NCI-H748 treated with DMSO at 0.1 percent for 48 hours (cell line): ENCODE data around the gene RTF1.

Source experiments
- DNase-seq: peaks from one replicate; lab custom pipeline; 2025; lab: John Stamatoyannopoulos, UW

RTF1 gene

GRCh38 chr15:41487802-41488201 is 70.9 kb downstream of the RTF1 start:
- DNase-seq: no peak

GRCh38 chr15:41489641-41490040 is 72.7 kb downstream of the RTF1 start:
- DNase-seq: no peak

- no peak for DNase-seq
Measured at GRCh38 chr15:41490355-41490754, 73.5 kb downstream of the RTF1 start.

GRCh38 chr15:41491889-41492288 is 75.0 kb downstream of the RTF1 start:
- no peak for DNase-seq

GRCh38 chr15:41492597-41493204 is 75.8 kb downstream of the RTF1 start:
- DNase-seq: no peak

DNA sequence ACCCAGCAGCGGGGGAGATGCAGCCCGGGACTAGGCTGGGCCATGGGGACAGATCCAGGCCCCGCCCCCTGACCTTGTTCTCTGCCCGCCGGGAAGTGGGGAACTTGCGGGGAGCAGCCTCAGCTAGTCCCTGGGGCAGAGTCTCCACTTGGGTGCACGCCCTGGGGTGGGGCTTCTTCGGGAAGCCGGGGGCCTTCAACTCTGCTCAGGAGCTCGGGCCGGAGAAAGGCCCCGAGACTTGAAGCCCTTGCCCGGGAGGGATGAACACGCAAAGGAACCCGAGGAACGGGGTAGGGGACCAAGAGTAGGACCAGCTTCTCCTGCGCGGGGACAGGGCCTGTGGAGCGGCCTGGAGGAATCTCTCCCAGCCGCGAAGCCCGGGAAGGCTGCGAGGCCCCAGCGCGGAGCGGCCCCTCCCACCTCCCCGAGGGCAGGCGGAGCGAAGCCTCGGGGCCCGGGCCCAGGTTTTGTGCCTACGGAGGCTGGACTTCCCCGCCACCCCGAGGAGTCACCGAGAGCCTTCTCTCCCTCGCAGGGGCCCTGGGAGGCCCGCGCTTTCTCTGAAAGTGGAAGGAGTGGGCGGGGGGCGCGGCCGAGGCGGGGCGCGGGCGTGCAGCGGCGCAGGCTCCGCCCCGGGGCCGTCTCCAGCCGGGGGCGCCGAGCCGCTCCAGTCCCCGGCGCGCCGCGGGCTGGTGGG is 76.5 kb downstream of the RTF1 start, which contains the start of gene ITPKA:
ITPKA (plus strand) TSS at position 670 of the 697 bp plus-strand sequence. CDS start 54 bp downstream, outside the sequence.
- DNase-seq: peak; percentile 37

DNA sequence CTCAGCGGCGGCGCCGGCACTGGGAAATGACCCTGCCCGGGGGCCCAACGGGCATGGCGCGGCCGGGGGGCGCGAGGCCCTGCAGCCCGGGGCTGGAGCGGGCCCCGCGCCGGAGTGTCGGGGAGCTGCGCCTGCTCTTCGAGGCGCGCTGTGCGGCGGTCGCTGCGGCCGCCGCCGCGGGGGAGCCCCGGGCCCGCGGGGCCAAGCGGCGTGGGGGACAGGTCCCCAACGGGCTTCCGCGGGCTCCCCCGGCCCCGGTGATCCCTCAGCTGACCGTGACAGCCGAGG is 77.0 kb downstream of the RTF1 start:
- no peak for DNase-seq

GRCh38 chr15:41494190-41494921 is 77.5 kb downstream of the RTF1 start:
- DNase-seq: no peak

- DNase-seq: no peak
Measured at GRCh38 chr15:41494922-41495735, 78.2 kb downstream of the RTF1 start.

DNA sequence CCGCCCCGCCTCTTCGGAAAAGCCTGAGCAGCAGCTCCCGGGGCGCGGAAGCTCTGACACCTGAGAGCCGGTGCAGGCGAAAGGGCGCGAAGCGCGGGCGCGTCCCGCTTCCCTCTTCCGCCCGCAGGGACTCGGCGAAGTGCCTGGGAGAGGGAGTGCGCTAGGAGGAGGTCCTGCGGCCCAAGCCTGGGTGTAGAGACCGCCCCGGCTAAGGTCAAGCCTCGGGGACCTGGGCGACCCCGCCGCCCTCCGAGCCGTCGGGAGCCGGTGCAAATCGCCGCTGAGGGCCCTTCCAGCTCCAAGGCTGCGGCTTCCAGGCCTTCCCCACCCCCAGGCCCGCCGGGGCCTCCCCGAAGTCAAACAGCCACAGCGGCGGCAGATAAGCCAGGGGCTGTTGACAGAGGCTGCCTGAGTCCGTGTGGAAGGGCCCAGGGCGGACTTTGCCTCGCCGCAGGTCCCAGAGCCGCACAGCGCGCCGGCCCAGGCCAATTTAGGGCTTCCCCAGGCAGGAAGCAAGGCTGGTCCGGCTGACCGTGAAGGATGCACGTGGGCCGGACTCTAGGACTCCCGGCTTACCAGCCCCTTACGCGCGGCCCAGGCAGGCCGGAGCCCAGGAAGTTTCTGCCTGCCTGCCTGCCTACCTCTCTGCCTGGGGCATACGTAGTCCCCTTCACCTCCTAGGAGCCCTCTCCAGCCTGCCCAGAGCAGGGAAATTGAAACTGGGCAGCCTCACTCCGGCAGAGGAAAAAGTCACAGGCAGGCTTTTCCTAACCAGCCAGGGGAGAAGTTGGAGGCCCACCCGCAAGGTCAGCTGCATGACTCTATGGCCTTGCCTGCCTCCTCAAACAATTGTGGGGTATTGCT is 79.1 kb downstream of the RTF1 start:
- DNase-seq: no peak

DNA sequence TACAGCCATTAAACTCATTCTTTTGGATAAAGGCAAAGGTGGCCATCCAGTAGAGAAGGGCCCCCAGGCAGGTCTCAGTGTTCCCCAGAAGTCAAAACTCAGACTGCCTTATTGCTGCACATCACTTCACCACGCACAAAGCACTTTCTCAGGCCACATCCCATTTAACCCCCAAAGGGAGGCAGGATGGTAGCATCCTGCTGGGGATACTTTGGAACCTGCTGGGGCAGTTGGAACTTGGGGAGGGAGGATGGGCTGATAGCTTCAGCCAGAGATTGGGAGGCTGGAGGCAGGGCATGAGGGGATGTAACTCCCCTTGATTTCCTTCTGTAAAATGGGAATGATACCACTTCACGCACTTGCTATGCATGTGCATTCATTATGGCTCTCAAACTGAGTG is 81.8 kb downstream of the RTF1 start:
- DNase-seq: no peak

GRCh38 chr15:41499109-41499851 is 82.4 kb downstream of the RTF1 start:
- DNase-seq: no peak

DNA sequence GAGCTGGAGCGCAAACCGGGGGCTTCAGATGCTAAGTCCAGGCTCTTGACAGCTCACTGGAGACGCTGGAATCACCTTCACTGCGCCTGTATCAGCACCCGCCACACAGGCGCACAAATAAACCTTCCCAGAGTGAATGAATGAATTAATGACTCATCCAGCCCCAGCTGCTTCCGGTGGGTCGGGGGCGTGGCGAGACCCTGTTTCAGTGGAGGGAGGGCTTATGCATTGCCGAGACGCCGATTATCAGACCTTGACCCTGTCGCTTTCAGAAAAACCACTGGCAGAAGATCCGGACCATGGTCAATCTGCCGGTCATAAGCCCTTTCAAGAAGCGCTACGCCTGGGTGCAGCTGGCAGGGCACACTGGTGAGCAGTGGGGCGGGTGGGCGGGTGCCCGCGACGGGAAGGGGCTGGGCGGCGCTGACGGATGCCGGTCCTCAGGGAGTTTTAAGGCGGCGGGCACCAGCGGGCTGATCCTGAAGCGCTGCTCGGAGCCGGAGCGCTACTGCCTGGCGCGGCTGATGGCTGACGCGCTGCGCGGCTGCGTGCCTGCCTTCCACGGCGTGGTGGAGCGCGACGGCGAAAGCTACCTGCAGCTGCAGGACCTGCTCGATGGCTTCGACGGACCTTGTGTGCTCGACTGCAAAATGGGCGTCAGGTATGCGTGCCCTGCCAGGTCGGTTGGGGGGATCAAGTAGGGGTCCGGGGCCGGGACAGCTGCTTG is 84.5 kb downstream of the RTF1 start:
- DNase-seq: peak; percentile 4

DNA sequence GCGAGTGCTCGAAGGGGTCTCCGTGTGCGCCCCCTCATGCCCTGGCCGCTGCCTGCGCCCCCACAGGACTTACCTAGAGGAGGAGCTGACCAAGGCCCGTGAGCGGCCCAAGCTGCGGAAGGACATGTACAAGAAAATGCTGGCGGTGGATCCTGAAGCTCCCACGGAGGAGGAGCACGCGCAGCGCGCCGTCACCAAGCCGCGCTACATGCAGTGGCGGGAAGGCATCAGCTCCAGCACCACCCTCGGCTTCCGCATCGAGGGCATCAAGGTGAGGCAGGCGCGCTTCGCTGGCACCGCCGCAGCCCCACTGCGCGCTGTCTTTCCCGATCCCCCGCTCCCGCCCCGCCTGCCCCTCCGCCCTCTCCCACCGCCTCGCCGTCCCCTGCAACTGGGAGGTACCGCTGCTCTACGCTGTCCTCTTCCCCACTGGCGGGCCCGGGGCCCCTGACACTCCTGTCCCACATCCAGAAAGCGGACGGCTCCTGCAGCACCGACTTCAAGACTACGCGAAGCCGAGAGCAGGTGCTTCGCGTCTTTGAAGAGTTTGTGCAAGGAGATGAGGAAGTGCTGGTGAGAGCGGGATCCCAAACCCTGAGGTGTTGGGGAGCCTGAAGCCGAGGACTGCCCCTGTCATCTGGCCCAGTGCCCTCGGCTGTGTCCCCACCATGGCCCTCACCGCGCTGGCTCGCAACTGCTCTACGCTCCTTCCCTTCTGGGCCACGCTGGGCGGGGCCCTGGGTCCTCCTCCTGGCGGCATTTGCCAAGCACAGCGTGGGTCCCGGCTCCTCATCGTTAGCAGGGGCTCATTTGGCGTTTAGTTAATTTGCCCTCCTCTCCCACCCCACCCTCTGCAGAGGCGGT is 85.3 kb downstream of the RTF1 start:
- no peak for DNase-seq

GRCh38 chr15:41502795-41503668 is 86.1 kb downstream of the RTF1 start:
- DNase-seq: no peak

DNA sequence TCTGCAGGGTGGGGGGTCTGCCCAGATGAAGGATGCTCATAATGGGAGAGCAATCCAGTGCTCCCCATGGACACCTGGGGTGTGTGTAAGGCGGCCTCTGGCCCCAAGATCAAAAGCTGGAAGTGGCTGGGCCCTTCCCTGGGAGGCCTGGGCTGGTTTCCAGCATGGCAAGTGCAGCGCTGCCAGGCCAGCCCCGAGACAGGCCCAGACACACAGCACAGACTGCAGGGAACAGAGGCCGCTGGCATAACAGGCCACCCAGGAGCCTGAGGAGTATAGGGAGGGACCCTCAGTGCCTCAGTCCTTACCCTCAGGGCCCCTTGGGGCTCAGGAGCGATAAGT is 86.7 kb downstream of the RTF1 start:
- no peak for DNase-seq

DNA sequence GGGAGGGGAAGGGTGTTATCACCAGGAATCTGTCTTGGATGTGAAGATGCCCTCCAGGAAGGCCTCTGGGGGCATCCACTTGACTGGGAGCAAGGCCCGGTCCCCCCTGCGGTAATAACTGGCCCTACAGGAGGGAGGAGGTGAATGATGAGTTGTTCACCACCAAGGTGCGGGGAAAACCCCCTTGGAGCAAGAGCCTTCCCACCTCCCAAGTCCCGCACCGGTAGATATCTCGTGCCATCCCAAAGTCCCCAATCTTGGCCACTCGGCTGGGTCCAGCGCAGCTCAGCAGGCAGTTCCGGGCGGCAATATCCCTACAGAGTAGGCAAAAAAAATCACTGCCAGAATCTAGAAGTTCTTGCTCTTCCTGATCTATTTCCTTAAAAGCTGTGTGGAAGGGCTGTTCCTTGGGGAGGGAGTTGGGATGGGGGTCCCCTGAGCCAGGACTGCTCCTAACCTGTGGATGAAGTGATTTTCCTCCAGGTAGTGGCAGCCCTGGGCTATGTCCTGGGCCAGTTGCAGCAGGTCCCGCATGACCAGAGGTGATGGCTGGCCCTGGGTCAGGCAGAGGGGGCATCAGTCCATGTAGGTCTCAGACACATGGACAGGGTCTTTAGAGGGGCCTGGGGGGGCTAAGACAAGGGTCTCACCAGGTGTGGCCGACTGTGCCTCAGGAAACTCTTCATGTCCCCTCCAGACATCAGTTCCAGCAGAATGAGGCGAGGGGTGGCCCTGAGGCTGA is 88.0 kb downstream of the RTF1 start:
- DNase-seq: no peak

DNA sequence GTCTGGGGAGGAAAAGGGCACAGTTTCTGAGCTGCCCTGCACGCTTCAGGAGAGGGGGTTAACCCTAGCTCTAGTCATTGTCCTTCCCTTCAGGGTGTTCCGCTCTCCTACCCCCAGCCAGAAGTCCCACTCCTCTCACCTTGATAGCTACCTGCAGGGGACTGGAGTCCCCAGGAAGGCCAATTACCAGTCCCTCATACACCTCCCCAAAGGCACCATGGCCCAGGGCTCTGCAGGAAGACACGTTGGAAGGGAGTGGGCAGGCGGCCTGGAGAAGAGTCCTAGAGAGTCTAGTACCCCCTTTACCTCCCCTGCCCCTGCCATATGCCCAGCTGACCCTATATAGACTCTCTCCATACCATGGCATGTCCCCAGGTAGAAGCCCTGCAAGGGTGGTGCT is 88.9 kb downstream of the RTF1 start:
- DNase-seq: no peak
